PC-3 (cell line): ENCODE data around the gene CHAF1A.

Experiments used
- EZH2phosphoT487 ChIP-seq: fragments of 300-600 bp; sonication (generic); IDR thresholded peaks from 2 replicates; pipeline ENCODE4 v1.6.1; 2018; ENCODE audit warnings: mild to moderate bottlenecking, antibody characterized with exemption, low read length, borderline replicate concordance
- TF ChIP-seq, protein P1 (sequence below): fragments of 300-600 bp; sonication (generic); conservative IDR thresholded peaks from 2 replicates; pipeline ENCODE4 v1.5.1; 2017; ENCODE audit warnings: antibody characterized with exemption, low read depth, mild to moderate bottlenecking, low read length

DNA sequence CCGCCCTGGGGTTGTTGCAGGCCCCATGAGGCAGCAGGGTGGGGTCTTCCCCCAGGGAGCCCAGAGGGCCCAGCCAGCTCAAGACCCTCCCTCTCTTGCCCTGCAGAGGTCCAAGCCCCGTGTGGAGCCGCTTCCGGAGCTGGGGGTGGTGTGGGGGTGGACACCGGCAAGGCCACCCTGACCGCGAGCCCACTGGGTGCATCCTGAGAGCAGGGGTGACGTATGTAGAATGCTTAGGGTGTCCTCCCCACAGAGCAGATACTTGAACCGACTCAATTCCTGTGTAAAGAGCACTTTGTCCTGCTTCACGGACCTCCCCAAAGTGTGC, 40.3 kb downstream of the CHAF1A start:
- TF ChIP-seq, protein P1, sequence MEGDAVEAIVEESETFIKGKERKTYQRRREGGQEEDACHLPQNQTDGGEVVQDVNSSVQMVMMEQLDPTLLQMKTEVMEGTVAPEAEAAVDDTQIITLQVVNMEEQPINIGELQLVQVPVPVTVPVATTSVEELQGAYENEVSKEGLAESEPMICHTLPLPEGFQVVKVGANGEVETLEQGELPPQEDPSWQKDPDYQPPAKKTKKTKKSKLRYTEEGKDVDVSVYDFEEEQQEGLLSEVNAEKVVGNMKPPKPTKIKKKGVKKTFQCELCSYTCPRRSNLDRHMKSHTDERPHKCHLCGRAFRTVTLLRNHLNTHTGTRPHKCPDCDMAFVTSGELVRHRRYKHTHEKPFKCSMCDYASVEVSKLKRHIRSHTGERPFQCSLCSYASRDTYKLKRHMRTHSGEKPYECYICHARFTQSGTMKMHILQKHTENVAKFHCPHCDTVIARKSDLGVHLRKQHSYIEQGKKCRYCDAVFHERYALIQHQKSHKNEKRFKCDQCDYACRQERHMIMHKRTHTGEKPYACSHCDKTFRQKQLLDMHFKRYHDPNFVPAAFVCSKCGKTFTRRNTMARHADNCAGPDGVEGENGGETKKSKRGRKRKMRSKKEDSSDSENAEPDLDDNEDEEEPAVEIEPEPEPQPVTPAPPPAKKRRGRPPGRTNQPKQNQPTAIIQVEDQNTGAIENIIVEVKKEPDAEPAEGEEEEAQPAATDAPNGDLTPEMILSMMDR = no peak
- no peak for TF ChIP-seq EZH2phosphoT487
